Small intestine (tissue), 7 donors: ENCODE measurements around the gene RLN3. TPM values are rescaled to one million over a fixed set of nuclear protein-coding genes. Genes with fewer than 3 reads are reported as not detected.

Experiments used
- DNase-seq, 2 donors: peaks; one replicate each; pipeline versions ENCODE4 v3.0.0 to v3.0.0-alpha.2; 2013
- FAIRE-seq: peaks from 2 replicates; lab custom pipeline; 2012; peaks lifted over from hg19 to GRCh38; lab: Jason Lieb, UNC
- H3K27ac ChIP-seq, 3 donors: one replicate each; pipeline ENCODE4 v1.5.1; 2013; ENCODE audit warnings: low read length in 2 of 3, mild to moderate bottlenecking in 2 of 3, control low read depth in 1 of 3, inconsistent platforms in 1 of 3, low read depth in 1 of 3, moderate library complexity in 1 of 3
- H3K27me3 ChIP-seq, 3 donors: one replicate each; pipeline ENCODE4 v1.6.1; 2013; ENCODE audit warnings: low read length in 3 of 3, inconsistent platforms in 1 of 3; ENCODE audit not compliant: control insufficient read depth in 3 of 3, insufficient read depth in 3 of 3
- H3K36me3 ChIP-seq, 3 donors: one replicate each; pipeline ENCODE4 v1.6.1; 2013; ENCODE audit warnings: low read length in 3 of 3, inconsistent platforms in 1 of 3, low read depth in 1 of 3, mild to moderate bottlenecking in 1 of 3, moderate library complexity in 1 of 3; ENCODE audit not compliant: control insufficient read depth in 3 of 3, insufficient read depth in 2 of 3
- H3K4me1 ChIP-seq, 3 donors: one replicate each; pipeline ENCODE4 v1.6.1; 2013; ENCODE audit warnings: low read length in 2 of 3, inconsistent platforms in 1 of 3, low read depth in 1 of 3, mild to moderate bottlenecking in 1 of 3, moderate library complexity in 1 of 3; ENCODE audit not compliant: control insufficient read depth in 3 of 3, insufficient read depth in 2 of 3
- H3K4me3 ChIP-seq, 3 donors: one replicate each; pipeline ENCODE4 v1.5.1; 2013; ENCODE audit warnings: low read length in 3 of 3, control low read depth in 1 of 3, inconsistent platforms in 1 of 3, low read depth in 1 of 3, mild to moderate bottlenecking in 1 of 3, moderate library complexity in 1 of 3
- H3K9me3 ChIP-seq, 2 donors: one replicate each; pipeline ENCODE4 v1.6.1; 2013; ENCODE audit warnings: low read depth in 1 of 2, low read length in 1 of 2; ENCODE audit not compliant: control insufficient read depth in 2 of 2, insufficient read depth in 1 of 2
- WGBS, 3 donors: extraction: QIAGEN DNeasy Blood & Tissue Kit; methylation state at CpG; one replicate each; pipeline ENCODE4 v1.1.7; 2013; 5-methylcytosine and 5-hydroxymethylcytosine counted together
- polyA plus RNA-seq, 4 donors: library from polyadenylated mRNA; stranded (reverse) in 3 of 4; unstranded in 1 of 4; fragments of 200-250 nt in 3 of 4; fragments of 120-200 nt in 1 of 4; gene quantifications; one replicate each; pipeline versions ENCODE4 v1.2.1 to v1.2.3, GENCODE V29; 2013
- donor health status: healthy with polysubstance abuse.
- donor health status: control.
- donor health status: control.
- donor health status: Bipolar disorder and iron deficiency.
- donor health status: healthy.

The RLN3 gene
- polyA plus RNA-seq, 4 donors: 0.68 TPM; not detected in 3

DNA sequence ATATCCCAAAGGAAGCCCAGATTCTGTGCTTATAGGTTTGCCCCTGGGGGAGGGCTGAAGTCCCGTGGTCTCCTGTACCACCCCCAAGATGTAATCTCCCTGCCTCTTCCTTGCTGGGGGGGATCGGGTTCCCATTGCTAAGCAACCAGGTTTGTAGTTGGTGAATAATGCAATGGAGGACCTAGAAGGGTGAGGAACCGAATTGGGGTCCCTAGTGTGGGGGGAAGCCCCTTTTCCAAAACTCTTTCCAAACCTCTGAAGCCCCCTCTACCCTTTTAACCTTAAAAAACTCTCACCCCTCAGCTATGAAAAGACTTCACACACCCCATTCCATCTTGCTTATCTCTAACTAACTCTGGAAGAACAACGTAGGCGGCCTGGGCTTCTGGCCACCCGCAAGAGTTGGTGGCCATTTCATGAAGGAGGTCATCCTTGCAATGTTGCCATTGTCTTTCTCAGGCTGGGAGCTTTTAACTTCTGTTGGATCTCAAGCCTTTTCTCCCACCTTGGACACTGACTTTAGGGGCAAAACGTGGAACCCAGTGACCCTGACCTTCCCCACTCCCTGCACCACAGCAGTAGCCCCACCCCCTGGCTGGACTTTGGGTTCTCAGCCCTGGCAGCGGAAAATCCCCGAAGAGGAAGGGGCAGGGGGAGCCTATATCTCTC is 33.3 kb downstream of the RLN3 start:
- 19 to 53% (median 26%) methylated on average over 9 of the region's 9 CpGs for whole genome bisulfite sequencing, 3 donors
- Histone ChIP-seq H3K27me3 (peaks cover 0 to 31% (median 6%) of the 10 kb centered on the region in 3 donors), H3K4me3 (peak overlapping the region in 1 of 3 donors; percentile 35), H3K27ac (peak overlapping the region in 1 of 3 donors; percentile 21), H3K4me1 (peaks cover 0 to 31% (median 2%) of the 10 kb centered on the region in 3 donors), H3K36me3 (no peaks in the 10 kb centered on the region), H3K9me3 (no peaks in the 10 kb centered on the region)
- DNase-seq (peak; percentile 36 to 60), FAIRE-seq (no peak)

DNA sequence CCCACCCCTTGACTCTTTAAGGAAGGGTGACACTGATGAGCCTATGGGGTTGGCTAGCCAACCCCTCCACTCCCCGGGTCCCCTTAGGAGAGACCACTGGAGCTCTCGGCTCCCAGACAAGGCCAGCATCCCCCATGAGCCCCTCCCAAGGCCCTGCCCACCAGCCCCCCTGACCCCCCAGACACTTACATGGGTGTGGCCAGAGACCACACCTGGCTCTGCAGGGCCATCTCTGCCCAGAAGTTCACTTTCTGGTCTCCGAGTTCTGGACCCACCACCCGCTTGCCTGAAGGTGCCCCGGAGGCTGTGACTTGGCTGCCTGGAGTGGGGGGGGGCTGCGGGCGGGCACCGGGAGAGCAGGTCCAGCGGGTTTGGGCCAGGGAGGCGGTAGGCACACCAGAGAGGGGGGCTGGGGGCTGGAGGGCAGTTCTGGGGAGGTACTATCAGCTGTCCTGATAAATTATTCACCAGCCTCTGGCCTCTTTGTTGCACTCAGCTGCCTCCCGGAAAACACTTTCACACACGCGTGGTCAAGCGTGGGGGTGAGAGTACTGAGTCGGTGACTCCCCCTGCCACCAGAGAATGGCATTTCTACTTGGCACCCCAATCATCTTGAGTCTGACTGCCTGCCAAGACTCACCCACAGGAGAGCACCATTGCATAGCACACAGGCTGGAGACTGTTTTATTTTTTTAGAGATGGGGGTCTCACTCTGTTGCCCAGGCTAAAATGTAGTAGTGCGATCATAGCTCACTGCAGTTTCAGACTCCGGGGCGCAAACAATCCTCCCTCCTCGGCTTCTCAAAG is 34.0 kb downstream of the RLN3 start, which contains the start of gene PALM3:
Gene PALM3 (minus strand): TSS at position 326 of the 807 bp plus-strand sequence. CDS start 96 bp downstream, at position 230.
- Histone ChIP-seq H3K4me3 (peak within 1 kb of the TSS in 1 of 3 donors; percentile 35), H3K9me3 (no peaks in the 10 kb centered on the region), H3K4me1 (peaks cover 0 to 31% (median 2%) of the 10 kb centered on the region in 3 donors), H3K27me3 (peaks cover 0 to 26% (median 6%) of the 10 kb centered on the region in 3 donors), H3K36me3 (no peaks in the 10 kb centered on the region), H3K27ac (peak within 1 kb of the TSS in 1 of 3 donors; percentile 21)
- FAIRE-seq (no peak), DNase-seq (peak; percentile 50 to 60)
- 14 to 53% (median 31%) methylated on average over 13 to 19 of the region's 19 CpGs for WGBS, 3 donors

DNA sequence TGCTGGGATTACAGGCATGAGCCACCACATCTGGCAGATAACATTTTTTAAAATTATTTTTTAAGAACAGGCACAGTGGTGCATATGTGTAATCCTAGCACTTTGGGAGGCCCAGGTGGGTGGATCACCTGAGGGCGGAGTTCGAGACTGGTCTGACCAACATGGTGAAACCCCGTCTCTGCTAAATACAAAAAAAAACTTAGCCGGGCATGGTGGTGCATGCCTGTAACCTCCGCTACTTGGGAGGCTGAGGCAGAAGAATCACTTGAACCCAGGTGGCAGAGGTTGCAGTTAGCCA is 34.6 kb downstream of the RLN3 start:
- Histone ChIP-seq H3K27me3 (peaks cover 0 to 23% (median 6%) of the 10 kb centered on the region in 3 donors), H3K4me1 (peaks cover 0 to 31% (median 2%) of the 10 kb centered on the region in 3 donors), H3K36me3 (no peaks in the 10 kb centered on the region), H3K27ac (no peak overlapping the region), H3K9me3 (no peaks in the 10 kb centered on the region), H3K4me3 (no peak overlapping the region)
- WGBS, 3 donors: 51 to 83% (median 65%) methylated on average over 5 of the region's 5 CpGs
- FAIRE-seq (no peak), DNase-seq (no peak)

DNA sequence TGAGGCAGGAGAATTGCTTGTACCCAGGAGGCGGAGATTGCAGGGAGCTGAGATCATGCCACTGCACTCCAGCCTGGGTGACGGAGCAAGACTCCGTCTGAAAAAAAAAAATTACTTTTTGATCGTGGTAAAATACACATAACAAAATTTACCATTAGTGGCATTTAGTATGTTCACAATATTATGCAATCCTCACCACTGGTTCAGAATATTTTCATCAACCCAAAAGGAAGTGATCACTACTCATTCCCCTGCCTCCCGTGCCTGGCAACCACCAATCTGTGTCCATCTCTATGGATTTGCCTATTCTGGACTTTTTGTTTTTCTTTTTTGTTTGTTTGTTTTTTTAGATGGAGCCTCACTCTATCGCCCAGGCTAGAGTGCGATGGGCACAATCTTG is 35.2 kb downstream of the RLN3 start:
- FAIRE-seq: no peak
- H3K27ac ChIP-seq: no peak overlapping the region

DNA sequence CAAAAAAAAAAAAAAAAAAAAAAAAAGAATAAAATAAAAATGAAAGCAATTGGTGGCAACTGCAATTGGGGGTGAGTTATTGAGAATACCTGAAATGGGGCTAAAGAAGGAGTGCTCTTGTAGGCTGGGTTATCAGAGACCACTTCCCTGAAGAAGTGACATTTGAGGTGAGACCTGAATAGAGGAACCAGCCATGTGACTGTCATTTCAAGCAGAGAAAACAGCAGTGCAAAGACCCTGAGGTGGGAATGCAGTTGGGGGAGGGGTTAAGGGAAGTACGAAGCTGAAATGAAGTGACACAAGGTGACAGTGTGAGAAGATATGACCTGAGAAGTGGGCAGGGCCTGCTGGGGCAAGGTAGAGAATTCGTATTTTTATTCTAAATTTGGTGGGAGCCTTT is 38.2 kb downstream of the RLN3 start:
- no peaks in the 10 kb centered on the region for H3K36me3 ChIP-seq
- H3K4me3 ChIP-seq: no peak overlapping the region
- DNase-seq: no peak
- no peak for FAIRE-seq
- 63 to 76% (median 64%) methylated on average over 2 of the region's 2 CpGs for WGBS, 3 donors
- H3K4me1 ChIP-seq: peaks cover 0 to 12% (median 2%) of the 10 kb centered on the region in 3 donors
- no peaks in the 10 kb centered on the region for H3K9me3 ChIP-seq
- no peaks in the 10 kb centered on the region for H3K27me3 ChIP-seq
- no peak overlapping the region for H3K27ac ChIP-seq

More for the DNA sequence above, 35.2 kb downstream of the RLN3 start:
- H3K36me3 ChIP-seq: no peaks in the 10 kb centered on the region
- peaks cover 0 to 28% (median 2%) of the 10 kb centered on the region in 3 donors for H3K4me1 ChIP-seq
- no peaks in the 10 kb centered on the region for H3K9me3 ChIP-seq
- H3K27me3 ChIP-seq: peaks cover 0 to 18% (median 6%) of the 10 kb centered on the region in 3 donors
- no peak overlapping the region for H3K4me3 ChIP-seq
- 78 to 80% (median 80%) methylated on average over 7 of the region's 7 CpGs for WGBS, 3 donors
- no peak for DNase-seq

DNA sequence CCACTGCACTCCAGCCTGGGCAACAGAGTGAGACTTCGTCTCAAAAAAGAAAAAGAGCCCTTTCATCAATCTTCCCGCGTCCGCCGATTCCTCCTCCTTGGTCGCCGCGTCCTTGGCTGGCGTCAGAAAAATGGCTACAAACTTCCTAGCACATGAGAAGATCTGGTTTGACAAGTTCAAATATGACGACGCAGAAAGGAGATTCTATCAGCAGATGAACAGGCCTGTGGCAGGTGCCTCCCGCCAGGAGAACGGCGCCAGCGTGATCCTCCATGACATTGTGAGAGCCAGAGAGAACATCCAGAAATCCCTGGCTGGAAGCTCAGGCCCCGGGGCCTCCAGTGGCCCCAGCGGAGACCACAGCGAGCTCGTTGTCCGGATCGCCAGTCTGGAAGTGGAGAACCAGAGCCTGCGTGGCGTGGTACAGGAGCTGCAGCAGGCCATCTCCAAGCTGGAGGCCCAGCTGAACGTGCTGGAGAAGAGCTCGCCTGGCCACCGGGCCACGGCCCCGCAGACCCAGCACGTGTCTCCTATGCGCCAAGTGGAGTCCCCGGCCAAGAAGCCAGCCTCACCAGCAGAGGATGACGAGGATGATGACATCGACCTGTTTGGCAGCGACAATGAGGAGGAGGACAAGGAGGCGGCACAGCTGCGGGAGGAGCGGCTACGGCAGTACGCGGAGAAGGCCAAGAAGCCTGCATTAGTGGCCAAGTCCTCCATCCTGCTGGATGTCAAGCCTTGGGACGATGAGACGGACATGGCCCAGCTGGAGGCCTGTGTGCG is 42.5 kb downstream of the RLN3 start:
- 94 to 96% (median 95%) methylated on average over 42 to 43 of the region's 43 CpGs for WGBS, 3 donors
- FAIRE-seq (no peak), DNase-seq (no peak)
- no peaks in the 10 kb centered on the region for H3K36me3 ChIP-seq
- peaks cover 0 to 15% (median 0%) of the 10 kb centered on the region in 3 donors for H3K4me1 ChIP-seq
- H3K27me3 ChIP-seq: no peaks in the 10 kb centered on the region
- H3K4me3 ChIP-seq: no peak overlapping the region
- no peak overlapping the region for H3K27ac ChIP-seq
- H3K9me3 ChIP-seq: no peaks in the 10 kb centered on the region

DNA sequence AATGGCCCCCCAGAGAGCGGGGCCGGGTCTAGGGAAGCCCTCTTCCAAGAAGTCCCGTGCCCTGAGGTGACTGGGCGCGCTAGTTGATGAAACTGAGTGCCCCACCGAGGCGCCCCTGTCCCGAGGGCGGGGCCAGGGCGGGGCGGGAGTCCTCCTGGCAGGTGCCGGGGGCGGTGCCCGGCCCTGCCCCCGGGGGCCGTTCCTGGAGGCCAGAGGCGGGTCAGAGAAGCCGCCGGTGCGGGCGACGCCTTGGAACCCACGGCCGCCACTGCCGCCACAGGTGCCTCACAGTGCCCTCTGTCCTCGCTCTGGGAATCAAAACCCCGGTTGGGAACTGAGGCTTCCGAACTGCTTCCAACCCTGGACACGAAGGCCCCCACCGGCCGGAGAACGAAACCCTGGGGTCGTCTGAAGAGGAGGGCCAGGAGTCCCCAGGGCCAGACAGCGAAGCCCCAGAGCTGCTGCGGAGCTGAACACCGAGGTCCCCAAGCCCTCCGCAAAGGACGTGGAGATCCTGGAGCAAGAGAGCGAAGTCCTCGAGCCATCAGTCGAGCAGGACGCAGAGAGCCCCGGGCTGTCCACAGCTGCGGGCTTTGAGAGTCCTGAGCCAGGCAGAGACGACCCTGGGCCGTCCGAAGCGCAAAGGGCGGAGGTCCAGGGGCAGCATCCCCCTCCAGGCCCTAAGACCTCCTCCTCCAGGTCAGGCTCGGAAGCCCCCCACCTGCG is 44.8 kb downstream of the RLN3 start, which contains the start of gene MISP3:
Gene MISP3 (plus strand): TSS at position 252 of the 726 bp plus-strand sequence. CDS start 524 bp downstream, outside the sequence.
- Histone ChIP-seq H3K27ac (peak within 1 kb of the TSS; percentile 95 to 99 (median 98)), H3K27me3 (no peaks in the 10 kb centered on the region), H3K4me1 (peaks cover 0 to 17% (median 0%) of the 10 kb centered on the region in 3 donors), H3K9me3 (no peaks in the 10 kb centered on the region), H3K4me3 (peak within 1 kb of the TSS; percentile 63 to 94 (median 69)), H3K36me3 (no peaks in the 10 kb centered on the region)
- WGBS, 3 donors: 0 to 1% (median 1%) methylated on average over 44 to 51 of the region's 51 CpGs
- DNase-seq (peak; percentile 89 to 91), FAIRE-seq (no peak)
